Measurements from ENCODE around the gene ZNF512B.
"Not testable (repeated sequence)": the region's sequence is repeated elsewhere in the genome, so short reads cannot be mapped to it uniquely, and the experiment has no call there.

ZNF512B gene

DNA sequence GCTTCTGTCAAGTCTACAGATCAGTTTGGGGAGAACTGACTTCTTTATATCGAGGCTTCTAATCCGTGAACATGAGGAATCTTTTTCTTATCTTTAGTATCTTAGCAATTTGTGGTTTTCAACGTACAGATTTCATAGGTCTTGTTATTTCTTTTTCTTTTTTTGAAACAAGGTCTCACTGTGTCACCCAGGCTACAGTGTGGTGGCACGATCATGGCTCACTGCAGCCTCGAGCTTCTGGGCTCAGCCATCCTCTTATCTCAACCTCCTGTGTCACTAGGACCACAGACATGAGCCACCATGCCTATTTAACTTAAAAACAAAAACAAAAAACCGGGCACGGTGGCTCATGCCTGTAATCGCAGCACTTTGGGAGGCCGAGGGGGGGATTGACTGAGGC, 45.5 kb downstream of the ZNF512B start:
- DNase-seq (ENCODE audit: low read depth) = no peak
- H3K4me3 ChIP-seq (ENCODE audit: low read length) = no peak overlapping the region
- TF ChIP-seq, protein P1, sequence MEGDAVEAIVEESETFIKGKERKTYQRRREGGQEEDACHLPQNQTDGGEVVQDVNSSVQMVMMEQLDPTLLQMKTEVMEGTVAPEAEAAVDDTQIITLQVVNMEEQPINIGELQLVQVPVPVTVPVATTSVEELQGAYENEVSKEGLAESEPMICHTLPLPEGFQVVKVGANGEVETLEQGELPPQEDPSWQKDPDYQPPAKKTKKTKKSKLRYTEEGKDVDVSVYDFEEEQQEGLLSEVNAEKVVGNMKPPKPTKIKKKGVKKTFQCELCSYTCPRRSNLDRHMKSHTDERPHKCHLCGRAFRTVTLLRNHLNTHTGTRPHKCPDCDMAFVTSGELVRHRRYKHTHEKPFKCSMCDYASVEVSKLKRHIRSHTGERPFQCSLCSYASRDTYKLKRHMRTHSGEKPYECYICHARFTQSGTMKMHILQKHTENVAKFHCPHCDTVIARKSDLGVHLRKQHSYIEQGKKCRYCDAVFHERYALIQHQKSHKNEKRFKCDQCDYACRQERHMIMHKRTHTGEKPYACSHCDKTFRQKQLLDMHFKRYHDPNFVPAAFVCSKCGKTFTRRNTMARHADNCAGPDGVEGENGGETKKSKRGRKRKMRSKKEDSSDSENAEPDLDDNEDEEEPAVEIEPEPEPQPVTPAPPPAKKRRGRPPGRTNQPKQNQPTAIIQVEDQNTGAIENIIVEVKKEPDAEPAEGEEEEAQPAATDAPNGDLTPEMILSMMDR (IDR thresholded peaks at IDR 0.05; ENCODE audit: insufficient read depth, low read depth, low read length, missing control alignments) = no peak

DNA sequence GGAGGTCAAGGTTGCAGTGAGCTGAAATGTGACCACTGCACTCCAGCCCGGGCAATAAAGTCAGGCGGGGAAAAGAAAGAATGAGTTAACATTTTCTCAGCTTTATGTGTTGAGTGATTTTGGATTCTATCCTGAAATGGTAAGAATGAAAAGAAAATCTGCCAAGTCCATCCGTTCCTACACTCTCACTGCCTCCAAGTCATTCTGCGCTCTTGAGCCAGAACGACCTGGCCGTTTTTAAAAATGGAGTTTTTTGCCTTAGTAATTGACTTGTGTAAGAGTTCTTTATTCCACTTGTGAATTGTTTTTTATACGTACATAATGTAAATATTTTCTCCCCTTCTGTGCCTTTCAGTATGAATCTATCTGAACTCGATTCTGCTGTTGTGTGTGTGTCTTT, 46.1 kb downstream of the ZNF512B start:
- TF ChIP-seq, protein P1 (IDR thresholded peaks at IDR 0.05; ENCODE audit: insufficient read depth, low read depth, low read length, missing control alignments) = no peak

DNA sequence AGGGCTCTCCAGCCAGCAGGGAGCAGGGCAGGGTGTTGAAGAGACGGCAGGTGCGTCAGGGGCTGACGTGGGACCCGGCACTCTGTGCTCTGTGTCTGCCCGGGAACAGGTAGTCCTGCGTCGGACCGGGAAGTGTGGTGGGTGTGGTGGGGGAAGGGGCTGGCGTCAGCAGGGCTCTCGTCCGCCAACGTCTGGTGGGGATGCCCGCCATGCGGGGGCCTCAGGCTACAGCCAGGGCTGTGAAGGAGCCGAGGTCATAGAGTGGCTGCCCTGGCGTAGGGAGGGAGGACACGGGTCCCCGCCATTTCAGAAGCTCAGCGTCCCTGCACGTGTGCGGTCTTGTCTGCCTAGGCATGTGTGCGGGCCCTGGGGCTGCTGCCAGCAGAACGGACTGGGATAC, 49.5 kb downstream of the ZNF512B start:
- TF ChIP-seq, protein P1 (IDR thresholded peaks at IDR 0.05; ENCODE audit: insufficient read depth, low read depth, low read length, missing control alignments) = no peak
- no peak overlapping the region for H3K4me3 ChIP-seq (ENCODE audit: low read length)
- no peak for DNase-seq (ENCODE audit: low read depth)

More for the DNA sequence above, 46.1 kb downstream of the ZNF512B start:
- no peak for DNase-seq (ENCODE audit: low read depth)
- H3K4me3 ChIP-seq (ENCODE audit: low read length) = no peak overlapping the region

DNA sequence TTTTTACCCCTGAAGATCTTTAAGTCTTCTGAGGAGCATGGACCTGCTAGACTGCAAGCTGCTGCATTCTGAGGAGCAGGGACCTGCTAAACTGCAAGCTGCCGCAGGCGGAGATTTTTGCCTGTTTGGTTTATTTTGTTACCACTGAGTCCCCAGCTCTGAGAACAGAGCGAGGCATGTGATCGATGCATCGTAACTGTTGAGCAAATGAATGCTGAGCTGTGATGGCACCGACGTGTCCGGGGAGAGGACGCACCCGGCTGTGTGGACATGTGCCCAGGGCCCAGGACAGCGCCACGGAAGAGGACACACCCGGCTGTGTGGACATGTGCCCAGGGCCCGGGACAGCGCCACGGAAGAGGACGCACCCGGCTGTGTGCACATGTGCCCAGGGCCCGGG, 50.6 kb downstream of the ZNF512B start:
- no peak overlapping the region for H3K4me3 ChIP-seq (ENCODE audit: low read length)
- DNase-seq (ENCODE audit: low read depth) = no peak
- TF ChIP-seq, protein P1 (IDR thresholded peaks at IDR 0.05; ENCODE audit: insufficient read depth, low read depth, low read length, missing control alignments) = no peak

DNA sequence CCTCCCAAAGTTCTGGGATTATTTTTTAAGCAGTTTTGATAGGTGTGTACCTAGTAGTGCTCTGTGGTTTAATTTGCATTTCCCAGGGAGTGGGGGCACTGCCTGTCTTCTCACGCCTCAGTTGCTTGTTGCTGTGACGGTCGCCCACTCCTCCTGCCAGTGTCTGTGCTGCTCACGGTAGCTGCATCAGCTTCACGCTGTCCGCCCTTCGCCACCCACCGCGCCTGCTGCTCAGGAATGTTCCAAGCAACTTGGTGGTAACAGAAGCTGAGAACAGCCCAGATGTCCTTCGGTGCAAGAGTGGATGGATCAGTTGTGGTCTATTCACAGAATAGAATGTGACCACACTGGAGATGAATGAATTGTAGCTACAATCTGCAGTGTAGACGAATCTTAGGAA, 51.9 kb downstream of the ZNF512B start:
- H3K4me3 ChIP-seq (ENCODE audit: low read length) = no peak overlapping the region
- TF ChIP-seq, protein P1 (IDR thresholded peaks at IDR 0.05; ENCODE audit: insufficient read depth, low read depth, low read length, missing control alignments) = no peak
- no peak for DNase-seq (ENCODE audit: low read depth)

DNA sequence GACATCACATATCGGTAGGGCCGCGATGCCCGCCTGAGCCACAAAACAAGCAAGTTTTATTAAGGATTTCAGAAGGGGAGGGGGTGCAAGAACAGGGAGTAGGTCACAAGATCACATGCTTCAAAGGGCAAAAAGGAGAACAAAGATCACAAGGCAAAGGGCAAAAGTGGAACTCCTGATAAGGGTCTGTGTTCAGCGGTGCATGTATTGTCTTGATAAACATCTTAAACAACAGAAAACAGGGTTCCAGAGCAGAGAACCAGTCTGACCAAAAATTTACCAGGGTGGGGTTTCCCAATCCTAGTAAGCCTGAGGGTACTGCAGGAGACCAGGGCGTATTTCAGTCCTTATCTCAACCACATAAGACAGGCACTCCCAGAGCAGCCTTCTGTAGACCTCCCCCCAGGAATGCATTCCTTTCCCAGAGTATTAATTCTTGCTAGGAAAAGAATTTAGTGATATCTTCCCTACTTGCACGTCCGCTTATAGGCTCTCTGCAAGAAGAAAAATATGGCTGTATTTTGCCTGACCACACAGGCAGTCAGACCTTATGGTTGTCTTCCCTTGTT, 53.3 kb downstream of the ZNF512B start:
- DNase-seq (ENCODE audit: low read depth) = not testable (repeated sequence)

DNA sequence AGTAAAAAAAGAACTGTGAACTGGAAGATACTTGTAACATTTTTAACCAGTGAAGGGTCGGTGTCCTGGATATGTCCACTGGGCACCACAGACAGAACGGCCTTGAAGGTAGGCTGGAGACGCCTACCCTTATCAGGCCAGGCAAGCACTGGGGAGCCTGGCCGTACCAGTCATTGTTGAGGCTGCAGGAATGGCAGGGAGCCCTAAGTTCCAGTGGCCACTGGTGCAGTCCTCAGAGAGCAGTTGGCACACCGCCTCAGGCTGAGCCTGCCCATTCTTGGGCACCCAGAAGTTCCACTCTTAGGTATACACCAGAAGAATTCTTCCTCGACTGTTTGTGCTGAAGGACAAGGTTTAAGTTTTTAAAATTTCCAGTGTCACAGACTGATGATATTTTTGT, 54.3 kb downstream of the ZNF512B start:
- no peak for DNase-seq (ENCODE audit: low read depth)
- TF ChIP-seq, protein P1 (IDR thresholded peaks at IDR 0.05; ENCODE audit: insufficient read depth, low read depth, low read length, missing control alignments) = no peak
- H3K4me3 ChIP-seq (ENCODE audit: low read length) = no peak overlapping the region

More for the DNA sequence above, 53.3 kb downstream of the ZNF512B start:
- H3K4me3 ChIP-seq (ENCODE audit: low read length) = not testable (repeated sequence)

All from epithelial cell of esophagus (primary cell).